KBM-7 (cell line): ENCODE results near the gene TMPO.
"Not testable (repeated sequence)": the region's sequence is repeated elsewhere in the genome, so short reads cannot be mapped to it uniquely, and the experiment has no call there.

Experiments
- DNase-seq: peaks from one replicate; pipeline ENCODE4 v3.0.0-alpha.2; 2015
- in situ Hi-C: fragments of 300-500 bp; cut with MboI; formaldehyde crosslinking; loops from 2 replicates; pipeline ENCODE4 v1.14.3; 2020; ENCODE audit warnings: low sequenced_read_pairs, low pct_unique_long_range_greater_than_20kb, mixed read lengths

TMPO gene, protein sequence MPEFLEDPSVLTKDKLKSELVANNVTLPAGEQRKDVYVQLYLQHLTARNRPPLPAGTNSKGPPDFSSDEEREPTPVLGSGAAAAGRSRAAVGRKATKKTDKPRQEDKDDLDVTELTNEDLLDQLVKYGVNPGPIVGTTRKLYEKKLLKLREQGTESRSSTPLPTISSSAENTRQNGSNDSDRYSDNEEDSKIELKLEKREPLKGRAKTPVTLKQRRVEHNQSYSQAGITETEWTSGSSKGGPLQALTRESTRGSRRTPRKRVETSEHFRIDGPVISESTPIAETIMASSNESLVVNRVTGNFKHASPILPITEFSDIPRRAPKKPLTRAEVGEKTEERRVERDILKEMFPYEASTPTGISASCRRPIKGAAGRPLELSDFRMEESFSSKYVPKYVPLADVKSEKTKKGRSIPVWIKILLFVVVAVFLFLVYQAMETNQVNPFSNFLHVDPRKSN

GRCh38 chr12:98515287-98516110 lies at the start of gene TMPO:
Gene TMPO, plus strand, starts transcription at chr12:98515590. Its CDS starts 278 bp downstream, at chr12:98515868.
- peak; percentile 98 for DNase-seq
- in situ Hi-C loops: no loop called here

DNA sequence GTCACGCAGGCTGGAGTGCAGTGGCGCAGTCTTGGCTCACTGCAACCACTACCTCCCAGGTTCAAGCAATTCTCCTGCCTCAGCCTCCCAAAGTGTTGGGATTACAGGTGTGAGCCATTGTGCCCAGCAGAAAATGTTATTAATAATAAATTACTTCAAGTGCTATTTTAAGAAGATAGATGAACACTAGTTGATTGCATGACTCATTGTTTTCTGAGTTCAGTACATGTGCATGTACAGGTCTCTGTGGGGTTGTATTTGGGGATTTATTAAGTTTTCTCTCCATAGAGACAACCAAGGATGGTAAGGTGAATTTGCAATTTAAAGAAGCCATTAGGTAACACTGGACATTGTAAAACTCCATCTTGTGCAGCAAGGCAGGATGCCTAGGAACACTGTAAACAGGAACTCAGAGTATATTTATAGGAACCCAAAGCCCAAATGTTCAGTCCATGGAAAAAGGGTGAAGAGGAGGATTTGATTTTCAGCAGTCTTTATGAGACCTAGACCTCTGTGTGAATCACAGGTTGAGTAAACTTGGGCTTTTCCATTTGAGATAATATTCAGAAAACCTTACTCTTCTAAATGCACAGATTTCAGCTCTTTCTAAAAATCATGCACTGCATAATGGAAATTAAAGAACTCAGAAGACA lies 49.3 kb upstream of the TMPO start:
- no peak for DNase-seq
- in situ Hi-C loops: no loop called here

GRCh38 chr12:98466640-98467400 lies 48.6 kb upstream of the TMPO start:
- DNase-seq: no peak
- in situ Hi-C loops: no loop called here

DNA sequence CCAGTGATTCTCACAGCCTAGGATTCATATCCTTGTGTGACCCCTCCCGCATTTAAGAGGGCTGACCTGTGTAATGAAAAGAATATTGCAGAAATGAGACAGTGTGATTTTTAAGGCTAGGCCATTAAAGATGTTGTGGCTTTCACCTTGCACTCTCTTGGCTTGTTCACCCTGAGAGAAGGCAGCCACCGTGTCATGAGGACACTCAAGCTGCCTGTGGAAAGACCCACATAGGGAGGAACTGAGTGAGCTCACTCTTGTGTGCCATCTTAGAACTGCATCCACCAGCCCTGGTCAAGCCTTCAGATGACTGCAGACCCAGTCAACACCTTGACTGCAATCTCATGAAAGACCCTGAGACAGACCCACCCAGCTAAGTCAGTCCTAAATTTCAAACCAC lies 46.3 kb upstream of the TMPO start:
- DNase-seq: no peak
- in situ Hi-C loops: no loop called here

- in situ Hi-C loops: no loop called here
- DNase-seq: no peak
Observed at GRCh38 chr12:98470469-98471082, 44.8 kb upstream of the TMPO start.

- DNase-seq: no peak
- in situ Hi-C loops: no loop called here
Observed at GRCh38 chr12:98471085-98471484, 44.3 kb upstream of the TMPO start.

DNA sequence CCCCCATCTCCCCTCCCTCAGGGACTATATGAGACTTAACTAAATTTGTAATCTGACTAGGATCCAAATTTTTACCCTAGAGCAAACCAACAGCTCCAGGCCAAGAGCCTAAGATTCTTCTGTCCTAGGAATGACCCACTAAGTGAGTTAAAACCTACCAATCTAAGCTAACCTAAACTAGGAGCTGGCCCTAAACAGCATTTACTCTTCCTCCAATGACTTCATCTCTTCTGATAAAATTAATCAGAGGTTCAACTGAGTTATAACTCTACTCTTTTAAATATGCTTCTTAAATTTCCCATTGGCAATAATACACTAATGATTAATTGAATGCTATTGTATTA lies 39.9 kb upstream of the TMPO start:
- no peak for DNase-seq
- in situ Hi-C loops: no loop called here

- no peak for DNase-seq
- in situ Hi-C loops: no loop called here
Observed at GRCh38 chr12:98478606-98479005, 36.8 kb upstream of the TMPO start.

DNA sequence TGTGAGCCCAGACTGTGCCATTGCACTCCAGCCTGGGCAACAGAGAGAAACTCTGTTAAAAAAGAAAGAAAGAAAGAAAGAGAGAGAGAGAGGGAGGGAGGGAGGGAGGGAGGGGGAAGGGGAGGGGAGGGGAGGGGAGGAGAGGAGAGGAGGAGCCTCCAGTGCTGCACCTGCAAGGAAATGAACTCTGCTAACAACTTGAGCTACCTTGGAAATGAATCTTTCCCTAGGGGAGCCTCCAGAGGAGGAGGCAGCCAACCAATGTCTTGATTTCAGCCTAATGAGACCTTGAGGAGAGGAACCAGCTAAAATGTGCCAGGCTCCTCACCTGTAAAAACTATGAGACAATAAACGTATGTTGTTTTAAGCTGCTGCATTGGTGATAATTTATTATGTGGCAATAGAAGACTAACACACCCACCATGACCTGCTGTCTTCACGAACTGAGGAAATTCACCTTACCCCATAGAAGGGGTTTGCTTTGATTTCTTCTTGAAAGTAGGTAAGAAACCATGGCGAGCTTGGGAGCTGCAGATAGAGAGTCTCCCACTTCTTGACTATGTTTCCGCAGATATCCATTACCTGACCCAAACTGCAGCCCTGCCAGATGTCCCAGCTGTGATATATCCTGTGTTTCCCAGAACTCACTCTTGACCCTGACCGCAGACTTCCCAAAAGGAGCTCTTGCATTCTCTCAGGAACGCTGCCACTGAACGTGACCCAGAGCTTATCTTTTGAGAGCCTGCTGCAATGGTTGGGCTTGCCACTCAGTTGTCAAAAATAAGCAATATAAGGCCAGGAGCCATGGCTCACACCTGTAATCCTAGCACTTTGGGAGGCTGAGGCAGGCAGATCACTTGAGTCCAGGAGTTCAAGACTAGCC lies 31.5 kb upstream of the TMPO start:
- in situ Hi-C loops: no loop called here
- no peak for DNase-seq

- DNase-seq: no peak
- in situ Hi-C loops: no loop called here
Observed at GRCh38 chr12:98485792-98486340, 29.5 kb upstream of the TMPO start.

GRCh38 chr12:98488416-98488815 lies 27.0 kb upstream of the TMPO start:
- DNase-seq, in situ Hi-C loops: not testable (repeated sequence)

DNA sequence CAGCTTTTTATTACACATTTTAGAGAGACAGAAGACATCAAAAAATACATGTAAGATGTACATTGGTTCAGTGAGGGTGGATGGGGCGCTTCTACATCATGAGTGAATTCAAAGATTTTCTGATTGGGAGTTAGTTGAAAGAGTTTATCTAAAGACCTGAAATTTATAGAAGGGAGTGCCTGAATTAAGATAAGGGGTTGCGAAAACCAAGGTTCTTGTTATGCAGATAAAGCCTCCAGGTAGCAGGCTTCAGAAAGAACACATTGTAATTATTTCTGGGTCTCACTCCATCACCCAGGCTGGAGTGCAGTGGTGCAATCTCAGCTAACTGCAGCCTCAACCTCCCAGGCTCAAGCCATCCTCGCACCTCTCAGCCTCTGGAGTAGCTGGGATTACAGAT lies 26.2 kb upstream of the TMPO start:
- in situ Hi-C loops: no loop called here
- no peak for DNase-seq

GRCh38 chr12:98490501-98491453 lies 24.6 kb upstream of the TMPO start:
- in situ Hi-C loops: no loop called here
- peak; percentile 95 for DNase-seq

GRCh38 chr12:98492580-98493140 lies 22.7 kb upstream of the TMPO start:
- DNase-seq: no peak
- in situ Hi-C loops: no loop called here

DNA sequence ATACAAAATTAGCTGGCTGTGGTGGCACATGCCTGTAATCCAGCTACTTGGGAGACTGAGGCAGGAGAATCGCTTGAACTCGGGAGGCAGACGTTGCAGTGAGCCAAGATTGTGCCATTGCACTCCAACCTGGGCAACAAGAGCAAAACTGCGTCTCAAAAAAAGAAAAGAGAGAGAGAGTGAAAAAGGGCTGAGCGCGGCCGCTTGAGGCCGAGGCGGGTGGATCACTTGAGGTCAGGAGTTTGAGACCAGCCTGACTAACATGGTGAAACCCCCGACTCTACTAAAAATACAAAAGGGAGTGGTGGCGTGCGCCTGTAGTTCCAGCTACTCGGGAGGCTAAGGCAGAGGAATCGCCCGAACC lies 14.1 kb upstream of the TMPO start:
- in situ Hi-C loops, DNase-seq: not testable (repeated sequence)

GRCh38 chr12:98503342-98503591 lies 12.1 kb upstream of the TMPO start:
- in situ Hi-C loops: no loop called here
- peak; percentile 95 for DNase-seq
